T follicular helper cell (primary cell): ENCODE measurements around the gene GAS2L2.
A peak's percentile ranks its signal among the peaks of the same experiment; 100 is the strongest.

Experiments used
- DNase-seq: peaks from one replicate; pipeline ENCODE4 v3.0.0-alpha.2; 2020; ENCODE audit warnings: low read depth
- total RNA-seq, 2 experiments: gene quantifications; one replicate each; lab custom pipeline; 2026; lab: John Stamatoyannopoulos, UW

Gene GAS2L2
- total RNA-seq: 0 to 0.36 reads per million in 2 experiments

GRCh38 chr17:35752945-35753764 is at the start of gene GAS2L2:
Gene GAS2L2, minus strand, starts transcription at chr17:35753239. Its CDS starts 389 bp downstream, at chr17:35752850.
- DNase-seq: no peak

DNA sequence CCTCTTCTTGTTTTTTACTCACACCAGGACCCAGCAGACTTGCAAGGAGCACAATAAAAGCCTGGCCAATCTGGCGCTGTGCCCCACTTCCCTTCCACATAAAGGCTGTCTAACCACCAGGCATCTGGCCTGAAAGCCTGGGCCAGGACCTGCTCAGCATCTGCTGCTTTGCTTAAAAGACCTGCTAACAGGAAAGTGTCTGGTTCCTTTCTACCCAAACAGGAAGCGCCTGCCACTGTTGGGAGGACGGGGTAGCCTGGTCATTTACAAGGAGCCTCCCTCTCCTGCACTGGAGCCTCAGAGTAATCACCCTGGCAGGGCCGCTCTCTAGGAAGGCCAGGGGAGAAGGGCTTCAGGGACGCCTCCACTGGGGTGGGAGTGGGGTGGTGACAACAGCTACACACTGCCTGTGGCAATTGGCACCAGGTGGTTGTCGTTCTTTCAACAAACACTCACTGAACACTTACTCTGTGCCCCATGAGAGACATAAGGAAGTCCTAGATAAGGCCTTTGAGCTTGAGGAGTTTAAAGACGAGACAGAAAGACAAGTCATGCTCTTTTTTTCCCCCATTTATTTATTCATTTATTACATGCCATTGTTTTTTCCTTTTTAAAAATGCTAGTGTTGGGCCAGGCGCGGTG is 48.7 kb upstream of the GAS2L2 start:
- no peak for DNase-seq

- no peak for DNase-seq
These were observed 46.9 kb upstream of the GAS2L2 start for GRCh38 chr17:35799942-35800341.

DNA sequence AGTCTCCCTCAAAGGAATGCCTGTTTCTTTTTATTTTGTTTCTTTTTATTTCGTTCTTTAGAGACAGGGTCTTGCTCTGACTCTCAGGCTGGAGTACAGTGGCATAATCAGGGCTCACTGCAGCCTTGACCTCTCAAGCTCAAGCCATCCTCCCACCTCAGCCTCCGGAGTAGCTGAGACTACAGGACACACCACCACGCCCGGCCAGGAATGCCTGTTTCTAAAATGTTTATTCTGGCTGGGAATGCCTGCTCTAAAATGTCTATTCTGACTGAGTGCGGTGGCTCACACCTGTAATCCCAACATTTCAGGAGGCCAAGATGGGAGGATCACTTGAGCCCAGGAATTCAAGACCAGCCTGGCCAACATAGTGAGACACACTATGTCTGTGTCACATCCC is 44.9 kb upstream of the GAS2L2 start:
- no peak for DNase-seq

DNA sequence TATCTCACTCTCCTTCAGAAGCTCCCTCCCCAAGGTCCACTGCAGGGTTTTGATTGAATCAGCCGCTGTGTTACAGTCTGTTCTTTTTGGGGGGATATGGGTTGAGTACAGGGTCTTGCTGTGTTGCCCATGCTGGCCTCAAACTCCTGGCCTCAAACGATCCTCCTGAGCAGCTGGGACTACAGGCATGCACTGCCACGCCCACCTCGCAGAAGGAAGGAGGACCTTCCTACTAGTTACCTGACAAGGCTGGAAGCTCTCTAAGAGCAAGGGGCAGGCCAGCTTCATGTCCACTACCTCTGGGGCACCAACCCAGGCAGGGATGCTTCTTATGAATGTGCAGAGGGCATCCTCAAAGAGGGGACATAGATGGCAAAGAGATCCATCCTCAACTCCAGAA is 44.3 kb upstream of the GAS2L2 start:
- DNase-seq: no peak

DNA sequence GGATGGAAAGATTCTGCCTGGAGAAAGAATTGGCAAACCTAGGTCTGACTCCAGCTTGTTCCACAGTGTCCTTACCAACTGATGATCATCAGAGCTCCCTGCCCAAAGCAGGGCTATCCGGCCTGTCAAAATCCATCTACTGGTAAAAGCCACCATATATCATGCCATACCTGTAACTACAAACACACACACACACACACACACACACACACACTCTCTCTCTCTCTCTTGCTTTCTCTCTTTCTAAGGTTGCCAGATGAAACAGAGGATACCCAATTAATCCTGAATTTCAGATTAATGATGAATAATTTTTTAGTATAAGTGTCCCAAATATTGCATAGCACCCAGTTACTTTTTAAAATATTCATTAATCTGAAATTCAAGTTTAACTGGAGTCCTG is 43.9 kb upstream of the GAS2L2 start:
- DNase-seq: no peak

DNA sequence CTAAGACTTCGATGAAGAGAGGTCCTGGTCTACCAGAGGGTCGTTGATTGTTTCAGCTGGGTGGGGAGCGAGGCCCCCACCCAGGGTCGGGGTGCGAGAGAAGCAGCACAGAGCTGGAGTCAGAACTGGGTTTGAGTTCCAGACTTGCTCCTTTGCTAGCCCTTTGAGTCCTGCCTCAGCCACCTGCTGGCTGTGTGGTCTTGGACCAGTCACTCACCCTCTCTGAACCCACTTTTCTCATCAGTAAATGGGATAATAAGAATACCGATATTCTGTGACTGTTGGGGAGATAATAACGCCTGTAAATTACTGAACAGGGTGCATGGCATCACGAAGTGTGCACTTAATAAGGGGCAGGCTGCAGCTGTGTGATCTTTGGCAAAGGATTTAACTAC is 42.8 kb upstream of the GAS2L2 start:
- no peak for DNase-seq

- DNase-seq: peak; percentile 5
These were observed 42.2 kb upstream of the GAS2L2 start, which contains the start of gene MMP28 for GRCh38 chr17:35795007-35795870. Gene MMP28, minus strand, starts transcription at chr17:35795641. Its CDS starts 264 bp downstream, at chr17:35795377.

GRCh38 chr17:35793257-35793656 is 40.2 kb upstream of the GAS2L2 start:
- DNase-seq: no peak

GRCh38 chr17:35791681-35792350 is 38.8 kb upstream of the GAS2L2 start:
- DNase-seq: no peak

- no peak for DNase-seq
These were observed 37.8 kb upstream of the GAS2L2 start for GRCh38 chr17:35790841-35791240.

GRCh38 chr17:35788477-35789368 is 35.7 kb upstream of the GAS2L2 start:
- no peak for DNase-seq

DNA sequence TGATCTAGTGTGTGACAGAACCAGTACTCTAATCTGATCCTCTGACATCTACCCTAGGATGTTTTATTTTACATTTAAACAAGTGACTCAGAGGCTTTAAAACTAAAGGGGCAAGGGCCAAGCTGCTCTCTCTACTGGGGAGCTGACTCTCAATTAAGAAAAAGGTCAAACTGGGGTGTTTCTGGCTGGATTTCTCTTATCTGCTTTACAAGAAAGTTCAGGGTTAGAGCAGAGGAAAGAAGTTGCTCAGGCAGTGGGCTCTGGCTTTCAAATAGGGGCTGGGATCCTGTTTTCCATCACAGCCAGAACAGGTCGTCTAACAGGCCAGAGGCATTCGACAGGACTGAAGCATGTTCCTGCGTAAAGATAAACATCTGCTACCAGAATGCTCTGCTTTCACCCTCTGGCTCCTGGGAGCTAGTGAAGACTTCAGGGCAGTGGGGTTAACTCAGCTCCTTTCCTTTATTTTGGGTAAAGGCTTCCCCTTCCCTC is 33.9 kb upstream of the GAS2L2 start:
- no peak for DNase-seq

GRCh38 chr17:35784895-35785294 is 31.9 kb upstream of the GAS2L2 start:
- DNase-seq: no peak

GRCh38 chr17:35780950-35781349 is 27.9 kb upstream of the GAS2L2 start:
- DNase-seq: no peak

DNA sequence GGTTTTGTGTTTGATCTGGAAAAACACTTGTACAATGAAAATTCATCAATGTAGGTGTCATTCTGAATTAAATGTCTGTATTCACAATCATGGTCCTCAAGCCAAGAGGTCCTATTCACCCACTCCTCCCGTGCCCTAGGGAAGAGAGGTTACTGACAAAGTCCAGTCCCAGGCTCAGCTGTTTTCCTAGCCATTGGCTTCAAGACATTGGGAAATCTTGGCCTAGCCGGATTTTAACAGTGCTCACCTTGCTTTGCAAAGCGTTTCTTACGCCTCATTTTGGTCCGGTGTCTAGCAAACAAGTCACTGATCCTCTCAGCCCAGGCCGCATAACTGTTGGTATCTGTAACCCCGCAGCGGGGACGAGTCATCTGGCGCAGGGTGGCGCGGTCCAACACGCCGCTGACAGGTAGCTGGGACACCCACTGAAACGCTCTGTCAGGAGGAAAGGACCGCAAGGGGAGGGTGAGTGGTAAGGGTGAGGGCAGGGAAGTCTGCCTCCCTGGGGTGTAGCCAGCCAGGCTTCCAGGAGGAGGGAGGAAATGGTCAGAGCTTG is 25.7 kb upstream of the GAS2L2 start:
- DNase-seq: no peak

DNA sequence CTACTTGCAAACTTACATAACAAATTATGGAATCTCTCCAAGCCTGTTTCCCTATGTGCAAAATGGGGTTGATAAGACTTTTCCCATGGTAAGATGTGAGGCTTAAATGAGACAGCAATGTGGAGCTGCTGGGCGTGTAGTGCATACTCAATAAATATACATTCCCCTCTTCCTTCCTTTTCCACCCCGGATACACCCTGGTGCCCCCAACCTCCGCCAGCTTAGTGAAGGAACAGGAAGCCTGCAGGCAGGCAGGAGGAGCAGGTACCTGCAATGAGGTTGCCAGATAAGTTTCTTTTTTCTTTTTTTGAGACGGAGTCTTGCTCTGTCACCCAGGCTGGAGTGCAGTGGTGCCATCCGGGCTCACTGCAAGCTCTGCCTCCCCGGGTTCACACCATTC is 22.5 kb upstream of the GAS2L2 start:
- no peak for DNase-seq

GRCh38 chr17:35775039-35775438 is 22.0 kb upstream of the GAS2L2 start:
- no peak for DNase-seq

DNA sequence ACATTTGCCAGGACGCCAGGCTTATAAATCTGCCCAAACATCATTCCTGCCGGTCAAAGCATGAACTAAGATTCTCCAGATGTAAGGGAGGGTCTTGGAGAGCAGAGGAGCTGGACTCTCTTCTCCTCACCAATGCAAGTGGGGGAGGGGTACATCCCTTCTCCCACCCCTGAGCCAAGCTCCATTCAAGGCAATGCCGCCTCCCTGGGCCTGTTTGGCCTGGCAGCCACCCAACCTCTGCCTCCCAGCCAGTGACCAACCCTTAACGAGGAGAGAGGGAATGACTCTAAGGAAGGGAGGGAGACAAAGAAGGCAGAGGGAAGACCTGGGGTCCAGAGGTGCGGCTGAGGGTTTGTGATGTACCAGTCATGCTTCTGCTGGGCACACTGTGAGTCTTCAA is 21.5 kb upstream of the GAS2L2 start:
- DNase-seq: no peak
